ENCODE measurements around the gene MICAL3. TPM values are rescaled to one million over a fixed set of nuclear protein-coding genes. Genes with fewer than 3 reads are reported as not detected.

The MICAL3 gene
- polyA plus RNA-seq, 4 donors = 3.2 to 31.4 (median 10.0) TPM

GRCh38 chr22:17794726-17795542 is 229.4 kb downstream of the MICAL3 start:
- H3K36me3 ChIP-seq (ENCODE audit: control insufficient read depth in 3 of 3, insufficient read depth in 2 of 3, low read depth in 1 of 3, low read length in 3 of 3) = peaks cover 0 to 67% (median 0%) of the 10 kb centered on the region in 3 donors
- no peak for DNase-seq
- no peak for FAIRE-seq
- H3K27me3 ChIP-seq (ENCODE audit: control insufficient read depth in 3 of 3, insufficient read depth in 3 of 3, low read length in 3 of 3) = no peaks in the 10 kb centered on the region
- H3K27ac ChIP-seq (ENCODE audit: low read depth in 1 of 3, low read length in 2 of 3) = no peak overlapping the region
- no peaks in the 10 kb centered on the region for H3K9me3 ChIP-seq (ENCODE audit: control insufficient read depth in 2 of 2, insufficient read depth in 1 of 2, low read depth in 1 of 2, low read length in 1 of 2)
- peaks cover 0 to 11% (median 0%) of the 10 kb centered on the region in 3 donors for H3K4me1 ChIP-seq (ENCODE audit: control insufficient read depth in 3 of 3, insufficient read depth in 2 of 3, low read depth in 1 of 3, low read length in 2 of 3)
- H3K4me3 ChIP-seq (ENCODE audit: low read depth in 1 of 3, low read length in 3 of 3) = no peak overlapping the region
- WGBS, 3 donors = 85 to 92% (median 89%) methylated on average over 25 of the region's 25 CpGs

- FAIRE-seq = no peak
Observed at GRCh38 chr22:17792854-17793434, 231.4 kb downstream of the MICAL3 start.

GRCh38 chr22:17792299-17792698 is 232.1 kb downstream of the MICAL3 start:
- FAIRE-seq = no peak
- no peak for DNase-seq
- Histone ChIP-seq H3K36me3 (ENCODE audit: control insufficient read depth in 3 of 3, insufficient read depth in 2 of 3, low read depth in 1 of 3, low read length in 3 of 3) (peaks cover 0 to 82% (median 3%) of the 10 kb centered on the region in 3 donors), H3K4me1 (ENCODE audit: control insufficient read depth in 3 of 3, insufficient read depth in 2 of 3, low read depth in 1 of 3, low read length in 2 of 3) (peaks cover 0 to 8% (median 0%) of the 10 kb centered on the region in 3 donors), H3K27ac (ENCODE audit: low read depth in 1 of 3, low read length in 2 of 3) (no peak overlapping the region), H3K4me3 (ENCODE audit: low read depth in 1 of 3, low read length in 3 of 3) (no peak overlapping the region), H3K27me3 (ENCODE audit: control insufficient read depth in 3 of 3, insufficient read depth in 3 of 3, low read length in 3 of 3) (no peaks in the 10 kb centered on the region), H3K9me3 (ENCODE audit: control insufficient read depth in 2 of 2, insufficient read depth in 1 of 2, low read depth in 1 of 2, low read length in 1 of 2) (no peaks in the 10 kb centered on the region)
- 48 to 70% (median 58%) methylated on average over 5 of the region's 5 CpGs for WGBS, 3 donors

More at GRCh38 chr22:17792854-17793434, 231.4 kb downstream of the MICAL3 start:
- Histone ChIP-seq H3K4me3 (ENCODE audit: low read depth in 1 of 3, low read length in 3 of 3) (no peak overlapping the region), H3K4me1 (ENCODE audit: control insufficient read depth in 3 of 3, insufficient read depth in 2 of 3, low read depth in 1 of 3, low read length in 2 of 3) (peaks cover 0 to 8% (median 0%) of the 10 kb centered on the region in 3 donors), H3K36me3 (ENCODE audit: control insufficient read depth in 3 of 3, insufficient read depth in 2 of 3, low read depth in 1 of 3, low read length in 3 of 3) (peaks cover 0 to 84% (median 3%) of the 10 kb centered on the region in 3 donors), H3K9me3 (ENCODE audit: control insufficient read depth in 2 of 2, insufficient read depth in 1 of 2, low read depth in 1 of 2, low read length in 1 of 2) (no peaks in the 10 kb centered on the region), H3K27ac (ENCODE audit: low read depth in 1 of 3, low read length in 2 of 3) (no peak overlapping the region), H3K27me3 (ENCODE audit: control insufficient read depth in 3 of 3, insufficient read depth in 3 of 3, low read length in 3 of 3) (no peaks in the 10 kb centered on the region)
- DNase-seq = peak in 1 of 2 donors; percentile 15
- 85 to 90% (median 88%) methylated on average over 29 of the region's 29 CpGs for WGBS, 3 donors

- Histone ChIP-seq H3K27ac (ENCODE audit: low read depth in 1 of 3, low read length in 2 of 3) (no peak overlapping the region), H3K36me3 (ENCODE audit: control insufficient read depth in 3 of 3, insufficient read depth in 2 of 3, low read depth in 1 of 3, low read length in 3 of 3) (peaks cover 0 to 71% (median 3%) of the 10 kb centered on the region in 3 donors), H3K4me1 (ENCODE audit: control insufficient read depth in 3 of 3, insufficient read depth in 2 of 3, low read depth in 1 of 3, low read length in 2 of 3) (peaks cover 0 to 16% (median 0%) of the 10 kb centered on the region in 3 donors), H3K4me3 (ENCODE audit: low read depth in 1 of 3, low read length in 3 of 3) (no peak overlapping the region), H3K27me3 (ENCODE audit: control insufficient read depth in 3 of 3, insufficient read depth in 3 of 3, low read length in 3 of 3) (no peaks in the 10 kb centered on the region), H3K9me3 (ENCODE audit: control insufficient read depth in 2 of 2, insufficient read depth in 1 of 2, low read depth in 1 of 2, low read length in 1 of 2) (no peaks in the 10 kb centered on the region)
- FAIRE-seq (no peak), DNase-seq (no peak)
- WGBS, 3 donors = 89 to 92% (median 91%) methylated on average over 21 of the region's 21 CpGs
Observed at GRCh38 chr22:17791196-17791595, 233.2 kb downstream of the MICAL3 start.

- WGBS, 3 donors = 91 to 94% (median 92%) methylated on average over 27 of the region's 27 CpGs
- H3K27me3 ChIP-seq (ENCODE audit: control insufficient read depth in 3 of 3, insufficient read depth in 3 of 3, low read length in 3 of 3) = no peaks in the 10 kb centered on the region
- H3K9me3 ChIP-seq (ENCODE audit: control insufficient read depth in 2 of 2, insufficient read depth in 1 of 2, low read depth in 1 of 2, low read length in 1 of 2) = no peaks in the 10 kb centered on the region
- no peak overlapping the region for H3K27ac ChIP-seq (ENCODE audit: low read depth in 1 of 3, low read length in 2 of 3)
- FAIRE-seq = no peak
- H3K4me3 ChIP-seq (ENCODE audit: low read depth in 1 of 3, low read length in 3 of 3) = no peak overlapping the region
- H3K4me1 ChIP-seq (ENCODE audit: control insufficient read depth in 3 of 3, insufficient read depth in 2 of 3, low read depth in 1 of 3, low read length in 2 of 3) = peaks cover 0 to 16% (median 0%) of the 10 kb centered on the region in 3 donors
- no peak for DNase-seq
- H3K36me3 ChIP-seq (ENCODE audit: control insufficient read depth in 3 of 3, insufficient read depth in 2 of 3, low read depth in 1 of 3, low read length in 3 of 3) = peaks cover 0 to 63% (median 3%) of the 10 kb centered on the region in 3 donors
Observed at GRCh38 chr22:17789379-17790200, 234.8 kb downstream of the MICAL3 start.

- no peaks in the 10 kb centered on the region for H3K9me3 ChIP-seq (ENCODE audit: control insufficient read depth in 2 of 2, insufficient read depth in 1 of 2, low read depth in 1 of 2, low read length in 1 of 2)
- 89 to 91% (median 90%) methylated on average over 31 to 32 of the region's 32 CpGs for WGBS, 3 donors
- H3K27me3 ChIP-seq (ENCODE audit: control insufficient read depth in 3 of 3, insufficient read depth in 3 of 3, low read length in 3 of 3) = no peaks in the 10 kb centered on the region
- DNase-seq = no peak
- H3K27ac ChIP-seq (ENCODE audit: low read depth in 1 of 3, low read length in 2 of 3) = no peak overlapping the region
- H3K4me3 ChIP-seq (ENCODE audit: low read depth in 1 of 3, low read length in 3 of 3) = no peak overlapping the region
- no peak for FAIRE-seq
- peaks cover 0 to 56% (median 3%) of the 10 kb centered on the region in 3 donors for H3K36me3 ChIP-seq (ENCODE audit: control insufficient read depth in 3 of 3, insufficient read depth in 2 of 3, low read depth in 1 of 3, low read length in 3 of 3)
- H3K4me1 ChIP-seq (ENCODE audit: control insufficient read depth in 3 of 3, insufficient read depth in 2 of 3, low read depth in 1 of 3, low read length in 2 of 3) = peaks cover 0 to 16% (median 0%) of the 10 kb centered on the region in 3 donors
Observed at GRCh38 chr22:17788528-17789378, 235.6 kb downstream of the MICAL3 start.

- 88 to 93% (median 90%) methylated on average over 21 of the region's 21 CpGs for WGBS, 3 donors
- Histone ChIP-seq H3K4me3 (ENCODE audit: low read depth in 1 of 3, low read length in 3 of 3) (no peak overlapping the region), H3K36me3 (ENCODE audit: control insufficient read depth in 3 of 3, insufficient read depth in 2 of 3, low read depth in 1 of 3, low read length in 3 of 3) (peaks cover 0 to 49% (median 3%) of the 10 kb centered on the region in 3 donors), H3K4me1 (ENCODE audit: control insufficient read depth in 3 of 3, insufficient read depth in 2 of 3, low read depth in 1 of 3, low read length in 2 of 3) (peaks cover 0 to 10% (median 0%) of the 10 kb centered on the region in 3 donors), H3K9me3 (ENCODE audit: control insufficient read depth in 2 of 2, insufficient read depth in 1 of 2, low read depth in 1 of 2, low read length in 1 of 2) (no peaks in the 10 kb centered on the region), H3K27ac (ENCODE audit: low read depth in 1 of 3, low read length in 2 of 3) (no peak overlapping the region), H3K27me3 (ENCODE audit: control insufficient read depth in 3 of 3, insufficient read depth in 3 of 3, low read length in 3 of 3) (no peaks in the 10 kb centered on the region)
- FAIRE-seq (no peak), DNase-seq (no peak)
Observed at GRCh38 chr22:17787716-17788330, 236.5 kb downstream of the MICAL3 start.
